Liver (tissue), 9 donors: ENCODE measurements around the gene AGER. TPM values are rescaled to one million over a fixed set of nuclear protein-coding genes. Genes with fewer than 3 reads are reported as not detected.
"Not testable (repeated sequence)": the region's sequence is repeated elsewhere in the genome, so short reads cannot be mapped to it uniquely, and the experiment has no call there.

Experiments used
- DNase-seq: peaks from one replicate; pipeline ENCODE4 v3.0.0-alpha.2; 2017; ENCODE audit warnings: low spot score
- H3K27ac ChIP-seq, 2 donors: one replicate each; pipeline ENCODE4 v1.7.0; 2013; ENCODE audit warnings: inconsistent platforms in 2 of 2, low read length in 2 of 2, control low read depth in 1 of 2, low read depth in 1 of 2, mild to moderate bottlenecking in 1 of 2
- H3K27me3 ChIP-seq, 4 donors: one replicate each; pipeline versions ENCODE4 v1.6.1 to v1.7.0; 2013; ENCODE audit warnings: low read length in 3 of 4, inconsistent platforms in 1 of 4, mild to moderate bottlenecking in 1 of 4, moderate library complexity in 1 of 4; ENCODE audit not compliant: control insufficient read depth in 4 of 4, insufficient read depth in 4 of 4
- H3K36me3 ChIP-seq, 4 donors: one replicate each; pipeline versions ENCODE4 v1.6.1 to v1.7.0; 2013; ENCODE audit warnings: low read length in 3 of 4, mild to moderate bottlenecking in 3 of 4, low read depth in 1 of 4, moderate library complexity in 1 of 4; ENCODE audit not compliant: control insufficient read depth in 4 of 4, insufficient read depth in 3 of 4
- H3K4me1 ChIP-seq, 4 donors: one replicate each; pipeline versions ENCODE4 v1.6.1 to v1.7.0; 2013; ENCODE audit warnings: low read length in 3 of 4, mild to moderate bottlenecking in 3 of 4, moderate library complexity in 1 of 4; ENCODE audit not compliant: control insufficient read depth in 4 of 4, insufficient read depth in 4 of 4
- H3K4me3 ChIP-seq, 3 donors: one replicate each; pipeline versions ENCODE4 v1.6.1 to v1.7.0; 2013; ENCODE audit warnings: low read length in 3 of 3, control low read depth in 1 of 3, low read depth in 1 of 3, mild to moderate bottlenecking in 1 of 3
- H3K9ac ChIP-seq, 2 donors: one replicate each; pipeline ENCODE4 v1.7.0; 2013; ENCODE audit warnings: low read length in 2 of 2, mild to moderate bottlenecking in 2 of 2, moderate library complexity in 2 of 2, control low read depth in 1 of 2, low read depth in 1 of 2
- H3K9me3 ChIP-seq, 4 donors: one replicate each; pipeline versions ENCODE4 v1.6.1 to v1.7.0; 2013; ENCODE audit warnings: low read length in 3 of 4; ENCODE audit not compliant: control insufficient read depth in 4 of 4
- ATF3 ChIP-seq: IDR thresholded peaks from 2 replicates; pipeline ENCODE4 v1.6.1; 2016; ENCODE audit warnings: antibody characterized with exemption
- EGR1 ChIP-seq, 2 donors: IDR thresholded peaks; 2 replicates each; pipeline ENCODE4 v1.6.1; 2016 to 2018; ENCODE audit warnings: antibody characterized with exemption in 2 of 2, low read depth in 2 of 2
- FOXA1 ChIP-seq: IDR thresholded peaks from 2 replicates; pipeline ENCODE4 v1.6.1; 2016; ENCODE audit warnings: antibody characterized with exemption
- FOXA2 ChIP-seq: IDR thresholded peaks from 2 replicates; pipeline ENCODE4 v1.6.1; 2016; ENCODE audit warnings: antibody characterized with exemption
- GABPA ChIP-seq, 2 donors: IDR thresholded peaks in 1 of 2; conservative IDR thresholded peaks in 1 of 2; 2 replicates each; pipeline ENCODE4 v1.6.1; 2016; ENCODE audit warnings: antibody characterized with exemption in 2 of 2, mild to moderate bottlenecking in 1 of 2, moderate library complexity in 1 of 2
- HNF4A ChIP-seq, 2 donors: conservative IDR thresholded peaks; 2 replicates each; pipeline ENCODE4 v1.6.1; 2016; ENCODE audit warnings: antibody characterized with exemption in 2 of 2, mild to moderate bottlenecking in 2 of 2
- HNF4G ChIP-seq: IDR thresholded peaks from 2 replicates; pipeline ENCODE4 v1.6.1; 2016; ENCODE audit warnings: antibody characterized with exemption
- JUND ChIP-seq, 2 donors: IDR thresholded peaks; 2 replicates each; pipeline ENCODE4 v1.6.1; 2016; ENCODE audit warnings: antibody characterized with exemption in 2 of 2
- NR2F2 ChIP-seq: IDR thresholded peaks from 2 replicates; pipeline ENCODE4 v1.6.1; 2016; ENCODE audit warnings: antibody characterized with exemption
- RAD21 ChIP-seq, 2 donors: IDR thresholded peaks; 2 replicates each; pipeline ENCODE4 v1.6.1; 2016; ENCODE audit warnings: antibody characterized with exemption in 2 of 2, mild to moderate bottlenecking in 2 of 2
- RXRA ChIP-seq, 2 donors: IDR thresholded peaks; 2 replicates each; pipeline ENCODE4 v1.6.1; 2017 to 2018; ENCODE audit warnings: antibody characterized with exemption in 2 of 2, mild to moderate bottlenecking in 1 of 2
- SP1 ChIP-seq: IDR thresholded peaks from 2 replicates; pipeline ENCODE4 v1.6.1; 2018; ENCODE audit warnings: antibody characterized with exemption, mild to moderate bottlenecking
- TAF1 ChIP-seq: conservative IDR thresholded peaks from 2 replicates; pipeline ENCODE4 v1.6.1; 2016; ENCODE audit warnings: antibody characterized with exemption, mild to moderate bottlenecking
- YY1 ChIP-seq: IDR thresholded peaks from 2 replicates; pipeline ENCODE4 v1.6.1; 2016; ENCODE audit warnings: antibody characterized with exemption, mild to moderate bottlenecking
- WGBS: extraction: QIAGEN DNeasy Blood & Tissue Kit; methylation state at CpG from one replicate; pipeline ENCODE4 v1.1.7; 2013; 5-methylcytosine and 5-hydroxymethylcytosine counted together
- polyA plus RNA-seq, 2 donors: library from polyadenylated mRNA; stranded (reverse) in 1 of 2; unstranded in 1 of 2; fragments of 200-250 nt in 1 of 2; fragments of >200 nt in 1 of 2; fragmentation: Nextera tagmentation in 1 of 2; extraction: Ambion mirVana in 1 of 2; gene quantifications; one replicate each; pipeline versions ENCODE4 v1.2.1 to v1.2.3, GENCODE V29; 2013 to 2015
- total RNA-seq, 2 donors: library from RNA; depleted of rRNA; stranded (reverse); fragments of >200 nt; gene quantifications; one replicate each; pipeline ENCODE4 v1.2.3, GENCODE V29; 2014
- TF ChIP-seq, protein P1 (sequence below): IDR thresholded peaks from 2 replicates; pipeline ENCODE4 v1.6.1; 2016; ENCODE audit warnings: antibody characterized with exemption
- TF ChIP-seq, protein P2 (sequence below): IDR thresholded peaks from 2 replicates; pipeline ENCODE4 v1.6.1; 2016; ENCODE audit warnings: antibody characterized with exemption
- TF ChIP-seq, protein P3 (sequence below): IDR thresholded peaks from 2 replicates; pipeline ENCODE4 v1.6.1; 2016; ENCODE audit warnings: antibody characterized with exemption, mild to moderate bottlenecking
- TF ChIP-seq, protein P4 (sequence below): fragments of 150-350 bp; IDR thresholded peaks from 2 replicates; pipeline ENCODE4 v1.5.1; 2017; ENCODE audit warnings: improper control_type of control experiment, low read depth, low read length; ENCODE audit not compliant: missing input control
- donor health status: healthy.
- donor health status: healthy.
- donor health status: healthy.
- donor health status: healthy.
- donor health status: healthy.

AGER gene
- total and polyA plus RNA-seq, 4 donors: 0.47 to 0.92 (median 0.83) TPM

DNA sequence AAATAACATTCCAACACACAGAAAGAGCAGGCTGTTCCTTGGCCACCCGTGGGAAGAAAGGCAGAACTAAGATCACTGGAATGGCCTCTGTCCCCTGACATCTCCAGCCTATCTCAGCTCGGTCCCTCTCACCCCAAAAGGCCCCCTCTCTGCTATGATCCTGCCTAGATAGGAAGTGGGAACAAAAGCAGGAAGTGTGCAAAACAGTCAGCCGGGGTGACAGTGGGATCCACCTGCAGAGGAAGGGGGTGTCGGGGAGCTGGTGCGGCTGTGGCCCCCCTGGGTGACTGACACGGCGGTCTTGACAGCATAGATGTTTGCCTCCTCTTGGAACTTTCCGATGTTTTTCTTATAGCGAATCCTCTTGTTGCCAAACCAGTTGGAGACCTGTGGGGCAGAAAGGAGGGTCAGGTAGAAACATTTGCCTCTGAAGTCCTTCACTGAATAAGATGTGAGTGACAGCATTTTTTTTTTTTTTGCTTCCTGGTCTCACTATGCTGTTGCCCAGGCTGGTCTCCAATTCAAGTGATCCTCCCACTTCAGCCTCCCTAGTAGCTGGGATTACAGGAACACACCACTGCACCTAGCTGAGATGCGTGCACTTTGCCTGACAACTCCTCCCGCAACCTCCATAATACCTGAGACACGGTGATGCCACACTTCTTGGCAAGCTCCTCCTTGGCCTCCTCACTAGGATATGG is 3.1 kb upstream of the AGER start:
- no peaks in the 10 kb centered on the region for H3K9me3 ChIP-seq
- DNase-seq: no peak
- peak overlapping the region in 1 of 2 donors; percentile 46 for H3K27ac ChIP-seq
- no peak overlapping the region for H3K4me3 ChIP-seq
- TF ChIP-seq, protein P1, sequence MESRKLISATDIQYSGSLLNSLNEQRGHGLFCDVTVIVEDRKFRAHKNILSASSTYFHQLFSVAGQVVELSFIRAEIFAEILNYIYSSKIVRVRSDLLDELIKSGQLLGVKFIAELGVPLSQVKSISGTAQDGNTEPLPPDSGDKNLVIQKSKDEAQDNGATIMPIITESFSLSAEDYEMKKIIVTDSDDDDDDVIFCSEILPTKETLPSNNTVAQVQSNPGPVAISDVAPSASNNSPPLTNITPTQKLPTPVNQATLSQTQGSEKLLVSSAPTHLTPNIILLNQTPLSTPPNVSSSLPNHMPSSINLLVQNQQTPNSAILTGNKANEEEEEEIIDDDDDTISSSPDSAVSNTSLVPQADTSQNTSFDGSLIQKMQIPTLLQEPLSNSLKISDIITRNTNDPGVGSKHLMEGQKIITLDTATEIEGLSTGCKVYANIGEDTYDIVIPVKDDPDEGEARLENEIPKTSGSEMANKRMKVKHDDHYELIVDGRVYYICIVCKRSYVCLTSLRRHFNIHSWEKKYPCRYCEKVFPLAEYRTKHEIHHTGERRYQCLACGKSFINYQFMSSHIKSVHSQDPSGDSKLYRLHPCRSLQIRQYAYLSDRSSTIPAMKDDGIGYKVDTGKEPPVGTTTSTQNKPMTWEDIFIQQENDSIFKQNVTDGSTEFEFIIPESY: no peak
- TF ChIP-seq RAD21 (IDR thresholded peaks at IDR 0.05) (no peak), TAF1 (no peak), FOXA1 (no peak), GABPA (IDR thresholded peaks at IDR 0.05 in 1 of 2, conservative IDR thresholded peaks at IDR 0.05 in 1 of 2) (no peak), NR2F2 (no peak), RXRA (IDR thresholded peaks at IDR 0.05) (no peak), EGR1 (IDR thresholded peaks at IDR 0.05; ENCODE audit: low read depth in 2 of 2) (no peak), HNF4A (conservative IDR thresholded peaks at IDR 0.05) (no peak), FOXA2 (no peak), SP1 (no peak), ATF3 (no peak), HNF4G (no peak), JUND (IDR thresholded peaks at IDR 0.05) (no peak), YY1 (no peak)
- TF ChIP-seq, protein P2, sequence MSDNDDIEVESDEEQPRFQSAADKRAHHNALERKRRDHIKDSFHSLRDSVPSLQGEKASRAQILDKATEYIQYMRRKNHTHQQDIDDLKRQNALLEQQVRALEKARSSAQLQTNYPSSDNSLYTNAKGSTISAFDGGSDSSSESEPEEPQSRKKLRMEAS: no peak
- TF ChIP-seq, protein P3, sequence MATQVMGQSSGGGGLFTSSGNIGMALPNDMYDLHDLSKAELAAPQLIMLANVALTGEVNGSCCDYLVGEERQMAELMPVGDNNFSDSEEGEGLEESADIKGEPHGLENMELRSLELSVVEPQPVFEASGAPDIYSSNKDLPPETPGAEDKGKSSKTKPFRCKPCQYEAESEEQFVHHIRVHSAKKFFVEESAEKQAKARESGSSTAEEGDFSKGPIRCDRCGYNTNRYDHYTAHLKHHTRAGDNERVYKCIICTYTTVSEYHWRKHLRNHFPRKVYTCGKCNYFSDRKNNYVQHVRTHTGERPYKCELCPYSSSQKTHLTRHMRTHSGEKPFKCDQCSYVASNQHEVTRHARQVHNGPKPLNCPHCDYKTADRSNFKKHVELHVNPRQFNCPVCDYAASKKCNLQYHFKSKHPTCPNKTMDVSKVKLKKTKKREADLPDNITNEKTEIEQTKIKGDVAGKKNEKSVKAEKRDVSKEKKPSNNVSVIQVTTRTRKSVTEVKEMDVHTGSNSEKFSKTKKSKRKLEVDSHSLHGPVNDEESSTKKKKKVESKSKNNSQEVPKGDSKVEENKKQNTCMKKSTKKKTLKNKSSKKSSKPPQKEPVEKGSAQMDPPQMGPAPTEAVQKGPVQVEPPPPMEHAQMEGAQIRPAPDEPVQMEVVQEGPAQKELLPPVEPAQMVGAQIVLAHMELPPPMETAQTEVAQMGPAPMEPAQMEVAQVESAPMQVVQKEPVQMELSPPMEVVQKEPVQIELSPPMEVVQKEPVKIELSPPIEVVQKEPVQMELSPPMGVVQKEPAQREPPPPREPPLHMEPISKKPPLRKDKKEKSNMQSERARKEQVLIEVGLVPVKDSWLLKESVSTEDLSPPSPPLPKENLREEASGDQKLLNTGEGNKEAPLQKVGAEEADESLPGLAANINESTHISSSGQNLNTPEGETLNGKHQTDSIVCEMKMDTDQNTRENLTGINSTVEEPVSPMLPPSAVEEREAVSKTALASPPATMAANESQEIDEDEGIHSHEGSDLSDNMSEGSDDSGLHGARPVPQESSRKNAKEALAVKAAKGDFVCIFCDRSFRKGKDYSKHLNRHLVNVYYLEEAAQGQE: no peak
- TF ChIP-seq, protein P4, sequence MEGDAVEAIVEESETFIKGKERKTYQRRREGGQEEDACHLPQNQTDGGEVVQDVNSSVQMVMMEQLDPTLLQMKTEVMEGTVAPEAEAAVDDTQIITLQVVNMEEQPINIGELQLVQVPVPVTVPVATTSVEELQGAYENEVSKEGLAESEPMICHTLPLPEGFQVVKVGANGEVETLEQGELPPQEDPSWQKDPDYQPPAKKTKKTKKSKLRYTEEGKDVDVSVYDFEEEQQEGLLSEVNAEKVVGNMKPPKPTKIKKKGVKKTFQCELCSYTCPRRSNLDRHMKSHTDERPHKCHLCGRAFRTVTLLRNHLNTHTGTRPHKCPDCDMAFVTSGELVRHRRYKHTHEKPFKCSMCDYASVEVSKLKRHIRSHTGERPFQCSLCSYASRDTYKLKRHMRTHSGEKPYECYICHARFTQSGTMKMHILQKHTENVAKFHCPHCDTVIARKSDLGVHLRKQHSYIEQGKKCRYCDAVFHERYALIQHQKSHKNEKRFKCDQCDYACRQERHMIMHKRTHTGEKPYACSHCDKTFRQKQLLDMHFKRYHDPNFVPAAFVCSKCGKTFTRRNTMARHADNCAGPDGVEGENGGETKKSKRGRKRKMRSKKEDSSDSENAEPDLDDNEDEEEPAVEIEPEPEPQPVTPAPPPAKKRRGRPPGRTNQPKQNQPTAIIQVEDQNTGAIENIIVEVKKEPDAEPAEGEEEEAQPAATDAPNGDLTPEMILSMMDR: no peak
- no peaks in the 10 kb centered on the region for H3K27me3 ChIP-seq
- H3K4me1 ChIP-seq: peaks cover 7 to 27% (median 16%) of the 10 kb centered on the region in 4 donors
- H3K36me3 ChIP-seq: peaks cover 0 to 26% (median 14%) of the 10 kb centered on the region in 4 donors
- 79% methylated on average over 12 of the region's 12 CpGs for WGBS
- no peak overlapping the region for H3K9ac ChIP-seq

DNA sequence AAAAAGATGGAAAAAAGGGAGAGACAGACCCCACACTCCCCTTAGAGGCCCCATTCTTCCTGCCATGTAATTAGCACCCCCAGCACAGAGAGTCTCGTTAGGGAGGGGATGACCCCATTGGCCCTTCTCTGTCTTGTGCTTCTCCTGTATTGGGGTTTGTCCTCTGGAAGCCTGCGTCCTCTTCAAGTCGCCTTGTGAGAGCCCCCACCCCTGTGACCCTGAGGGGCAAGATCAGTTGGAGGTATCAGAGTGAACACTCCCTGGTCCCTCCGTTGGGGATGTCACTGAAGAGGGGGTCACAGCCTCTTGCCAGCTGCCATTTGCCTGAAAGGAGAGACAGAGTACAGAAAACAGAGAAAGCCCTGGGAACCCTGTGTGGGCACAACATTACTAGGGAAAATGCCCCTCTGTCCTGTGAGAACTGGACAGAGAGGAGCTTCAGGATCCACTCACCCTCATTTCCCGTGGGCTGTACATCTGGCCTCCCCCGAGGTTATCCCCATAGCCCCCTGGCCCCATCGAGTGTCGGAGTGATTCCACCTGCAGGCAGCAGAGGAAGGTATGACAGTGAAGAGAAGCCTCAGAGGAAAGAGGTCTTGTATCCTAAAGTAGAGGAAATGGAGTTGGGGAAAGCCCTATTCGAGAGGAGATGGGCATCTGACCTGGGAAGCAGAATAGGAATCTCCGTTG is 2.2 kb upstream of the AGER start:
- H3K36me3 ChIP-seq: peaks cover 0 to 29% (median 15%) of the 10 kb centered on the region in 4 donors
- not testable (repeated sequence) for H3K27me3 ChIP-seq, H3K9me3 ChIP-seq, H3K4me3 ChIP-seq, H3K9ac ChIP-seq, DNase-seq
- H3K27ac ChIP-seq: peak overlapping the region; percentile 31 to 46
- peaks cover 6 to 27% (median 15%) of the 10 kb centered on the region in 4 donors for H3K4me1 ChIP-seq
- WGBS: 82% methylated on average over 10 of the region's 10 CpGs
